AG08395 (cell line): Measurements from ENCODE around the gene SH3BGRL3.
"Not testable (repeated sequence)": the region's sequence is repeated elsewhere in the genome, so short reads cannot be mapped to it uniquely, and the experiment has no call there.

Experiments
- DNase-seq: peaks from one replicate; pipeline ENCODE4 v3.0.0; 2012; ENCODE audit warnings: mixed read lengths, low spot score

The SH3BGRL3 gene

GRCh38 chr1:26279456-26280332 is at the start of gene SH3BGRL3:
Gene SH3BGRL3 (plus strand): TSS chr1:26280086. CDS start chr1:26280156, 70 bp downstream.
- peak; percentile 87 for DNase-seq

DNA sequence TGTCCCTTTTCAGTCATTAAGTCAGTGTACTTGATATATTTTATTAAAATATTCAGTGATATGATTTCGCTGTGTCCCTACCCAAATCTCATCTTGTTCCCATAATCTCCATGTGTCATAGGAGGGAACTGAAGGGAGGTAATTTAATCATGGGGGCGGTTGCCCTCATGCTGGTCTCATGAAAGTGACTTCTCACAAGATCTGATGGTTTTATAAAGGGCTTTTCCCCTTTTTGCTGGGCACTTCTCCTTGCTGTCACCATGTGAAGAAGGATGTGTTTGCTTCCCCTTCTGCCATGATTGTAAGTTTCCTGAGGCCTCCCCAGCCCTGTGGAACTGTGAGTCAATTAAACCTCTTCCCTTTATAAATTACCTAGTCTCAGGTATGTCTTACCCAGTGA is 49.2 kb upstream of the SH3BGRL3 start:
- DNase-seq = not testable (repeated sequence)

DNA sequence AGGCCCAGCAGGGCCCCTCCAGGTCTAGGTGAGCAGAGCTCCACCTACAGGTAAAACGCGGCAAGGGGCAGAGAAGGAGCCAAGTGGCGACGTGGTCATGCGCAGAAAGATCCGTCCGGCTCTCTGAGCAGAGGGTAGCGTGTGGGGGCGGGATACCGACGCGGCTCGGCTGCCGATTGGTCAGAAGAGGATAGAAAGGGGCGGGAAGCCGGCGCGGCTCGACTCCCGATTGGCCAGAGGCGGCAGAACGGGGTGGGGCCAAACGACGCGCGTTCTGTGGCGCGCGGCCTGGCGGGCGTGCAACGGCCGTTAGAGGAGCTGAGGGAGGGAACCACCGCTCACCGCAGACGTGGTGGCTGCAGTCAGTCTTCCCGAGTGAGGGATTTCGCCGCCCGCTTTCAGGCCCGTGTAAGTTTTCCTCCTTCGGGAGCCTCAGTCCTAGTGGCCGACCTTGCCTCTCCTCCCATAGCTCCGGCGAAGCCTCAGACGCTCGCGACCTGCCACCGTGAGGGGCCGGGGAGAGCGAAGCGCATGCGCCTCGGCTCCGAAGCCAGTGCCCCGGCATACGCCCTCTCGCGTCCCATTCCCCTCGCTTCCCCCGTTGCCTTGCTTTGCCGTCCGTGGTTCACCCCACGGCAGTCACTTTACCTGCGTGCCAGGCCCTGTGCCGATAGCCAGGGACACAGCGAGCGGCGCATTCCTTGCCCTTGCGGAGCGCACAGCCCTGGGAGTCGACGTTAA is 45.8 kb upstream of the SH3BGRL3 start, which contains the start of gene CEP85:
CEP85 (plus strand) TSS at position 298 of the 741 bp plus-strand sequence. CDS start 5,584 bp downstream, outside the sequence.
- DNase-seq = peak; percentile 100

DNA sequence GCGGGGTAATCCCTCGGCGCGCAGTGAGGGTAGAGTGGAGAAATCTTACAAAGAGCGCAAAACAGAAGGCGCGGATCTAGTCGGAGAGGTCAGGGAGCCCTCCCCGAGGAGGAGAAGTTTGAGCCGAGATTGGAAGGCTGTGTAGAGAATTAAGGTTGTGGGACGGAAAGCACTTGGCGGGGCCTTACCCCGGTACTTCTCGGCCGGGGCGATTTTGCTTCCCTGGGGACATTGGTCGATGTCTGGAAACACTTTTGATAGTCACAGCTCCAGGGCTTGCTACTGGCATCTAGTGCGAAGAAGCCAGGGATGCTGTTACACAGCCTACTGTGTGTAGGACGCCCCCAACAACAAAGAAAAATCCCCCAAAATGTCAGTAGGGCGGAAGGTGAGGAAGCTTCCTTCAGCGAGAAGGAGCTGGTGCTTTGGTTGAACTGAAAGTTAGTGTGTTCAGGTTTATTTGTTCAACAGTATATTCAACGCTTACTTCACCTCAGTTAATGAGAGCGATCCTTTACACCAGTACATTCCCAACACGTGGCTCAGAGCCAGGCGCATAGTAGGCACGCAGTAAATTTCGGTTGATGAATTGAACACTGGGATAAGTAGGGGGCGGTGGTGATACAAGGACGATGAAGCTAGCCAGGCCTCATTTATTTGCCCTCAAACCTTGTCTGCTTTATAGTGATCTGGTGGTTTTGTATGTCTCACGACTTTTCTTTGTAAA is 45.1 kb upstream of the SH3BGRL3 start:
- peak; percentile 18 for DNase-seq

DNA sequence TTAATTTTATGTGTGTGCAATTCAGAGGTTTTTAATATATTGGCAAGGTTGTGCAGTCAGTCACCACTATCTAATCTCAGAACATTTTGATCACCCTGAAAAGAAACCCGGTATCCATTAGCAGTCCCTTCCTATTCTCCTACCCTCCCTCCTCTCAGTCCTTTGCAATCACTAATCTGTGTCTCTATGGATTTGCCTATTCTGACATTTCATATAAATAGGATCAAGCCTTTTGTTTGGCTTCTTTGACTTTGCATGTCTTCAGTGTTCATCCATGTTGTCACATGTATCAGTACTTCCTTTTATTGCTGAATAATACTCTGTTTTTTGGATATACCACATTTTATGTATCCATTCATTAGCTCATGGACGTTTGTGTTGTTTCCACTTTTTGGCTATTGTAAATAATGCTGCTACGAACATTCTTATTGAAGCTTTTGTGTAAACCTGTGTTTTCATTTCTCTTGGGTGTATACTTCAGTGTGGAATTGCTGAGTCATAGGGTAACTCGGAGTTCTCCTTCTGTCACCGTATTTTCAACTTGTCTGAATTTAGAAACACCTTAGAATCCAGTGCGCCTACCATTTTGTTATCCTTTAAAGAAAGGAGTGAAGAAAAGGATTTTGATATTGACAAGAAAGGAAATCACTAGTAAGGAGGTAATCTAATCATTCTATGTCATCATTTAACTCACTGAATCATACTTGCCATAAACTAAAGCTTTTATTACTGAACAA is 42.5 kb upstream of the SH3BGRL3 start:
- DNase-seq = no peak

DNA sequence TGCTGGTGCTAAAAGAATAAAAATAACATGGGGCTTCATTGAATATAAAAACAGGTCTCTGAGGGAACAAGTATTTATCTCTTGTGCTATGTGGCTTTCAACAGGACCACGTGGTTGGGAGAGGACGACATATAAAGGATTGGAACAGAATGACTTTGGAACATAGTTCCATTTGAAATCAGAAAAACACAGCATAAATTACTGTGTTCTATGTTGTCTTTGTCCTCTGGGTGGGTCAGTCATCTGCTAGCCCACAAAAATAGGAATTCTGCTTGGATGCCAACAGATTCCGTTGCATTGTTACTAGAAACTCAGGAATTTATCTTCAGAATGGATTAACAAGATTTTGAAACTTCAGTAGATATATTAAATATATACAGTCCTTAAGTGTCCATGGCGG is 40.0 kb upstream of the SH3BGRL3 start:
- DNase-seq = peak; percentile 36

DNA sequence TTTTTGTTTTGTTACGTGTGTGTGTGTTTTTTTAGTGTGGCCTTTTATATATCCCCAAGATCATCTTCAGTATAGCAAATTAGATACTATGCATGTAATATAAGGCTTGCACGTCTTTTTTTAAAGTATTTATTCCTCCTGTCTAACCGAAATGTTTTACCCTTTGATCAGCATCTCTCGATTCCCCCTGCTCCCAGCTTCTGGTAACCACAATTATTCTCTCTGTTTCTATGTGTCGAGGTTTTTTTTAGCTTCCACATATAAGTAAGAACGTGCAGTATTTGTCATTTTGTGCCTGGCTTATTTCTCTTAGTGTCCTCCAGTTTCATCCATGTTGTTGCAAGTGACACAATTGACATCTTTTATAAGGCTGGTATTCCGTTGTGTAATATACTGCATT is 27.2 kb upstream of the SH3BGRL3 start:
- DNase-seq = no peak

- DNase-seq = no peak
Observed at GRCh38 chr1:26254404-26254803, 25.5 kb upstream of the SH3BGRL3 start.

DNA sequence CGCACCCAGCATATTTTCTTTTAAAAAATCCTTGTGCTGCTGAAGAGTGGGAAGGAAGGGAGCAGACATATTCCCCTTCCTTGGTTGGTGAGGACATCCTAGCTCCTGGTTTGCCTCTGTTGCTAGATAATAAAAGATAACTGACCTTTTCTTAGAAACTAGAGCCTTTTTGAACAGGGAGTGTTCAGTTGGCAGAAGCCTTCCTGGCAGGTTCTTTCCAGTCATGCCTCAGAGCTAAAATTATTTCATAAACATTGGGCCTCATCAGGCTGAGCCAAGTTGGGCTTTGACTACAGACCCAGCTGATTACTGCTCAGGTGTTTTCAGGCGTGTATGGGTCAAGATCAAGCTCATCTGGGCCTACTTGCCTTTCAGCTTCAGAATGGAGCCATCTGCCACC is 22.7 kb upstream of the SH3BGRL3 start:
- DNase-seq = no peak

GRCh38 chr1:26259005-26259404 is 20.9 kb upstream of the SH3BGRL3 start:
- no peak for DNase-seq

DNA sequence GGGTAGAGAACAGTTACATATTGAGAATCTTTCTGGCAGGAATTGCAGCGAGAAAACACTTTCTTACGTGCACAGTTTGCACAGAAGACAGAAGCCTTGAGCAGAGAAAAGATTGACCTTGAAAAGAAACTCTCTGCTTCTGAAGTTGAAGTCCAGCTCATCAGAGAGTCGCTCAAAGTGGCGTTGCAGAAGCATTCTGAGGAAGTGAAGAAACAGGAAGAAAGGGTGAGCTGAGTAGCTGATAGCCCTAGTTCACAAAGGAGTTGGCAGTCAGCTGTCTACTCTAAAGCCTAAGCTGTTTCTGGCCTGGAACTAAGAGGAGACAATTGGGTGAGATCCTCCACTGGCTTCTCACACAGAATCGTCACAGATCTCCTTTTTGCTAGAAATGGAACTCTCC is 20.3 kb upstream of the SH3BGRL3 start:
- DNase-seq = no peak

- no peak for DNase-seq
Observed at GRCh38 chr1:26263212-26263611, 16.7 kb upstream of the SH3BGRL3 start.

DNA sequence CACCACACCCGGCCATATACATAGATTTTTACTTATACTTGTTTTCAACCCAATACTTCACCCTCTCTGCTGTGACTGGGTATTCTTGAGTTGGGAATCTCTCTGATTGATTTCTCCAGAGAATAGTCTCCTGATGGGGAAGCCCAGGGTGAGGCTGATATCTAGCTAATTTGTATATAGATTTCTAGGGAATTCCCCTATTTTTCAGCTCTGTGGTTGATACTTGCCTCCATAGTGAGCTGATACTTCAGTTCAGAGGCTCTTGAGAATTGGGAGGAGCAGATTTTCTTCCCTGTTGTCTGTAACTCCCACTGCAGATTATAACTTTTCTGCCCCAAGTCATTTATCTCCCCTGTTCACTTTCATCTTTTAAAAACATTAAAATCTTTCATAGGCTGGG is 14.5 kb upstream of the SH3BGRL3 start:
- DNase-seq = no peak

DNA sequence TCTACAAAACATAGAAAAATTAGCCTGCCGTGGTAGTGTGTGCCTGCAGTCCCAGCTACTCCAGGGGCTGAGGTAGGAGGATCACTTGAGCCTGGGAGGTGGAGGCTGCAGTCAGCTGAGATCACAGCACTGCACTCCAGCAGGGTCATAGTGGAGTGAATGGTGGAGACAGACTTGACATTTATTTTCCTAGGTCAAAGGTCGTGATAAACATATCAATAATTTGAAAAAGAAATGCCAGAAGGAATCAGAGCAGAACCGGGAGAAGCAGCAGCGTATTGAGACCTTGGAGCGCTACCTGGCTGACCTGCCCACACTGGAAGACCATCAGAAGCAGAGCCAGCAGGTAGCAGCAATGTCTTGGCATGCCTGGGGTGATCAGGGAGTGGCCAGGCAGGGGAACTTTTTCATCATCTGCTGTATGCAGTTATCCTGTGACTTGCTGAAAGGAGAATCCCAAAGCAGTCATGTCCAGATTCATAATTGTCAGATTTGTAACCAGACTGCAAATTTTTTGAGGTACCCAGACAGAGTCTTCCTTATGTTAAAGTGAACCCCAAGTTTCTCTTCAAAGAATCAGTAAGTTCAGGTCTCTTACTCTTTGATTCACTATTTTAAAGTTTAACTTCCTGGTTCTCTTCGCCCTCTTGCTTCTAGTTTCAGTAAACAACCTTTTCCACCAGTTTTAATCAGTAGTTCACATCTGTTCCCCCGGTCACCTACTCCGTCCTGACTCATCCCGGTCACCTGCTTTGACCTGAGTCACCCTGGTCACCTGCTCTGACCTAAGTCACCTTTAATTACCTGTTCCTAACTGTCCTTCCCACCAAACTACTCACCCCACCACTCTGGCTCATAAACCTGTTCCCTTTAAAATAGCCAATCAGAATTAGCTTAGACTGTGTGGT is 11.3 kb upstream of the SH3BGRL3 start:
- no peak for DNase-seq

GRCh38 chr1:26269198-26269550 is 10.7 kb upstream of the SH3BGRL3 start:
- DNase-seq = no peak

GRCh38 chr1:26274801-26275425 is 5.0 kb upstream of the SH3BGRL3 start:
- no peak for DNase-seq

DNA sequence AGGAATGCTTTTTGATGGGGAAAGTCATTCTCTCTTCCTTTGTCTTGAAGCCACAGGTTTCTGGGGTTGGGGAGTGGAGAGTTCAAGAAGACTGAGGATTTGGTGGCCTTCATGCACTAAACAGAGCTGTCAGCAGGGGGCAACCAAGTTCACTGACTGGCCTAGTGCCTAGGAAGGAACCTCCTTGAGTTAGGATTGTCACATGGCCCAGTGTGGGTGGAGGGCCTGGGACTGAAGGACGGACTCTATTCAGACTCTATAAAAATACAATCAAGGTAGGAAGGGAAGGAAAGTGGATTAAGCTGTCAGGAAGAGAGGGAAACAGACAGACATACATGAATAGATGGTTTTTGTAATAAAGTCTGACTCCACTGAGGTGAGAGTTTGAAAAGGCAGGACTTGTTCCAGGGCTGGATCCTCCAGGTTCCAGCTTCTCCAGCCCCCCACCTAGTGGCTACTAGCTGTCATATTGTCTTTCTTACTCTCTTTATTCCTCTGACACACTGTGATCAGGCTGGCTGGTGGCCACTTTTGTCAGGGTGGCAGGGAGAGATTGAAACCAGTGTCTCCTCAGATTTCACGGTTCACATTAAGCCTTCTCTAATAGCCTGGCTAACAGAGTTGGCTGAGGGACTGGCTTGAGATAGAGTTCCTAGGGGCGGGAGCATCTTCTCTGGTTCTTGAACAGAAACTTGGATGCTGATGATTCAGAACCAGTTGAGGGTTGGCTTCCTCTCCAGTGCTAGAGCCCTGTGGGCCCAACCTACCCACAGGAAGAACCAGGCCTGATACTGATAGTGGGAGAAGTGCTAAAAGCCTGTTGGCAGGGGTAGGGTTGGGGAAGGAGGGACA is 4.1 kb upstream of the SH3BGRL3 start:
- peak; percentile 93 for DNase-seq

DNA sequence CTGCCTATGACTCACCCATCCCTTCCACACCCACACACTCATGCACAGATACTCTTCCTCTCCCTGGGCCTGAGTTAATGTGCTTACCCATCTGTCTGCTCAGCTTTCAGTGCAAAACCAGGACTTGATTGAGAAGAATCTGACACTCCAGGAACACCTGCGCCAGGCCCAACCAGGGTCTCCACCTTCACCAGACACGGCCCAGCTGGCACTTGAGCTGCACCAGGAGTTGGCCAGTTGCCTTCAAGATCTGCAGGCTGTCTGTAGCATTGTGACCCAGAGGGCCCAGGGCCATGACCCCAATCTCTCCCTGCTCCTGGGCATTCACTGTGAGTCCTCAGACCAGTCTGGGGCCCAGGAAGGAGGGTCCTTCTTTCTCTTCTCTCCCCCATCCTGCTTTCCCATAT is 3.5 kb upstream of the SH3BGRL3 start:
- no peak for DNase-seq

GRCh38 chr1:26277261-26277661 is 2.6 kb upstream of the SH3BGRL3 start:
- DNase-seq = no peak
